OCI-LY3 (cell line): Measurements from ENCODE around the gene PRMT3.

Source experiments
- H2AFZ ChIP-seq: fragments of 200-600, 300-600 bp; shearing (Covaris generic); 2 replicates; pipeline ENCODE4 v1.6.0; 2014; ENCODE audit warnings: antibody characterized with exemption, low read depth, low read length
- H3K27ac ChIP-seq: fragments of 200-600, 300-600 bp; sonication (generic); 2 replicates; pipeline ENCODE4 v1.5.1; 2014; ENCODE audit warnings: mild to moderate bottlenecking, low read length, moderate library complexity, mixed read lengths
- H3K27me3 ChIP-seq: fragments of 200-600, 300-600 bp; sonication (generic); 2 replicates; pipeline ENCODE4 v1.6.1; 2014; ENCODE audit warnings: low read depth, low read length, mixed read lengths
- H3K36me3 ChIP-seq: fragments of 200-600, 300-600 bp; sonication (generic); replicated peaks from 2 replicates; pipeline ENCODE3; 2014; ENCODE audit warnings: low read depth, low read length, mixed read lengths
- H3K4me1 ChIP-seq: fragments of 300-600, 200-600 bp; sonication (generic); 2 replicates; pipeline ENCODE4 v1.6.1; 2014; ENCODE audit warnings: low read length, mixed read lengths
- H3K4me2 ChIP-seq: fragments of 200-600, 300-600 bp; sonication (generic); 2 replicates; pipeline ENCODE4 v1.6.1; 2014; ENCODE audit warnings: low read length, mixed read lengths
- H3K4me3 ChIP-seq: fragments of 300-600, 200-600 bp; sonication (generic); 2 replicates; pipeline ENCODE4 v1.5.1; 2014; ENCODE audit warnings: antibody characterized with exemption, mild to moderate bottlenecking, low read length, moderate library complexity
- H3K79me2 ChIP-seq: fragments of 300-600, 200-600 bp; shearing (Covaris generic); 2 replicates; pipeline ENCODE4 v1.6.1; 2014; ENCODE audit warnings: mild to moderate bottlenecking, low read length, mixed read lengths
- H3K9ac ChIP-seq: fragments of 300-600, 200-600 bp; shearing (Covaris generic); 2 replicates; pipeline ENCODE4 v1.6.0; 2014; ENCODE audit warnings: mild to moderate bottlenecking, low read length, moderate library complexity
- H3K9me3 ChIP-seq: fragments of 200-600, 300-600 bp; shearing (Covaris generic); 2 replicates; pipeline ENCODE4 v1.6.1; 2014; ENCODE audit warnings: low read length, mixed read lengths; ENCODE audit not compliant: insufficient read depth
- H4K20me1 ChIP-seq: fragments of 200-600, 300-600 bp; sonication (generic); 2 replicates; pipeline ENCODE4 v1.6.1; 2016; ENCODE audit warnings: low read length, mixed read lengths; ENCODE audit not compliant: insufficient read depth
- EZH2phosphoT487 ChIP-seq: fragments of 200-600 bp; shearing (Covaris generic); IDR thresholded peaks from 2 replicates; pipeline ENCODE4 v1.6.1; 2018; ENCODE audit warnings: antibody characterized with exemption, mixed run types, low read depth
- TF ChIP-seq, protein P1 (sequence below): fragments of 200-600, 300-600 bp; sonication (generic); IDR thresholded peaks from 2 replicates; pipeline ENCODE4 v1.5.1; 2014; ENCODE audit warnings: antibody characterized with exemption, low read length, low read depth

Gene PRMT3

GRCh38 chr11:20399498-20399897 lies 12.0 kb downstream of the PRMT3 start:
- H3K9me3 ChIP-seq: no peaks in the 10 kb centered on the region
- H3K27me3 ChIP-seq: no peaks in the 10 kb centered on the region
- no peak overlapping the region for H3K9ac ChIP-seq
- TF ChIP-seq, protein P1, sequence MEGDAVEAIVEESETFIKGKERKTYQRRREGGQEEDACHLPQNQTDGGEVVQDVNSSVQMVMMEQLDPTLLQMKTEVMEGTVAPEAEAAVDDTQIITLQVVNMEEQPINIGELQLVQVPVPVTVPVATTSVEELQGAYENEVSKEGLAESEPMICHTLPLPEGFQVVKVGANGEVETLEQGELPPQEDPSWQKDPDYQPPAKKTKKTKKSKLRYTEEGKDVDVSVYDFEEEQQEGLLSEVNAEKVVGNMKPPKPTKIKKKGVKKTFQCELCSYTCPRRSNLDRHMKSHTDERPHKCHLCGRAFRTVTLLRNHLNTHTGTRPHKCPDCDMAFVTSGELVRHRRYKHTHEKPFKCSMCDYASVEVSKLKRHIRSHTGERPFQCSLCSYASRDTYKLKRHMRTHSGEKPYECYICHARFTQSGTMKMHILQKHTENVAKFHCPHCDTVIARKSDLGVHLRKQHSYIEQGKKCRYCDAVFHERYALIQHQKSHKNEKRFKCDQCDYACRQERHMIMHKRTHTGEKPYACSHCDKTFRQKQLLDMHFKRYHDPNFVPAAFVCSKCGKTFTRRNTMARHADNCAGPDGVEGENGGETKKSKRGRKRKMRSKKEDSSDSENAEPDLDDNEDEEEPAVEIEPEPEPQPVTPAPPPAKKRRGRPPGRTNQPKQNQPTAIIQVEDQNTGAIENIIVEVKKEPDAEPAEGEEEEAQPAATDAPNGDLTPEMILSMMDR: no peak
- TF ChIP-seq EZH2phosphoT487: no peak
- no peak overlapping the region for H2AFZ ChIP-seq
- no peak overlapping the region for H3K27ac ChIP-seq
- H3K4me3 ChIP-seq: no peak overlapping the region
- peaks cover 28% of the 10 kb centered on the region for H3K36me3 ChIP-seq
- no peaks in the 10 kb centered on the region for H3K4me1 ChIP-seq
- H3K4me2 ChIP-seq: no peak overlapping the region
- H3K79me2 ChIP-seq: peaks cover 7% of the 10 kb centered on the region
- no peaks in the 10 kb centered on the region for H4K20me1 ChIP-seq

GRCh38 chr11:20403059-20403458 lies 15.5 kb downstream of the PRMT3 start:
- H3K9ac ChIP-seq: no peak overlapping the region
- no peak overlapping the region for H3K27ac ChIP-seq
- no peaks in the 10 kb centered on the region for H3K4me1 ChIP-seq
- no peaks in the 10 kb centered on the region for H3K9me3 ChIP-seq
- no peak overlapping the region for H2AFZ ChIP-seq
- no peak overlapping the region for H3K4me2 ChIP-seq
- H3K36me3 ChIP-seq: peaks cover 28% of the 10 kb centered on the region
- no peaks in the 10 kb centered on the region for H3K27me3 ChIP-seq
- TF ChIP-seq, protein P1: no peak
- no peak for TF ChIP-seq EZH2phosphoT487
- no peaks in the 10 kb centered on the region for H3K79me2 ChIP-seq
- no peaks in the 10 kb centered on the region for H4K20me1 ChIP-seq
- H3K4me3 ChIP-seq: no peak overlapping the region

- H3K4me3 ChIP-seq: no peak overlapping the region
- H3K9me3 ChIP-seq: no peaks in the 10 kb centered on the region
- peaks cover 35% of the 10 kb centered on the region for H3K36me3 ChIP-seq
- TF ChIP-seq, protein P1: no peak
- no peak for TF ChIP-seq EZH2phosphoT487
- H3K79me2 ChIP-seq: no peaks in the 10 kb centered on the region
- no peak overlapping the region for H2AFZ ChIP-seq
- H4K20me1 ChIP-seq: no peaks in the 10 kb centered on the region
- no peaks in the 10 kb centered on the region for H3K27me3 ChIP-seq
- H3K27ac ChIP-seq: no peak overlapping the region
- H3K9ac ChIP-seq: no peak overlapping the region
- no peaks in the 10 kb centered on the region for H3K4me1 ChIP-seq
- H3K4me2 ChIP-seq: no peak overlapping the region
These were observed 19.0 kb downstream of the PRMT3 start for GRCh38 chr11:20406484-20406883.

DNA sequence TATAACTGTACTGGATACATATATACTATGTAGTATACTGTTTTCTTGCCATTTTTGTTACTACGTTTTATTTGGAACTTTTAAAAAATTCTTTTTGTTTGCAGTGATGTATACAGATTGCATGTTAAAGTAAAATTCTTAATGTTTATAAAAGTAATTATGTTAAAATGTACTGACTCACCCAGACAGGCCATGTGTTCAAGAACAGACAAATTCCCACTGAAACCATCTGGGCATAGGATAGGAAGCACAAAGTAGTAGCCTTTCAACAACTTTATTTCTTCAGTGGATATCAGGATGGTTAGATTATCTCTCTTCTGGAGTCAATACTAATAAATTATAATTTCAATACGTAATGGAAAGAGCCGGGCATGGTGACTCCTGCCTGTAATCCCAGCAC lies 19.8 kb downstream of the PRMT3 start:
- Histone ChIP-seq H3K9me3 (no peaks in the 10 kb centered on the region), H3K4me1 (no peaks in the 10 kb centered on the region), H4K20me1 (no peaks in the 10 kb centered on the region), H2AFZ (no peak overlapping the region), H3K36me3 (peaks cover 34% of the 10 kb centered on the region), H3K4me3 (no peak overlapping the region), H3K4me2 (no peak overlapping the region), H3K27ac (no peak overlapping the region), H3K79me2 (no peaks in the 10 kb centered on the region), H3K9ac (no peak overlapping the region), H3K27me3 (no peaks in the 10 kb centered on the region)
- TF ChIP-seq, protein P1: no peak
- TF ChIP-seq EZH2phosphoT487: no peak
